Measurements from ENCODE around the gene IL10RA.

IL10RA gene

GRCh38 chr11:118050208-118050891 lies 64.2 kb downstream of the IL10RA start:
- no peak for TF ChIP-seq CTCF (IDR thresholded peaks at IDR 0.05; ENCODE audit: extremely low read depth, missing control alignments)
- DNase-seq (ENCODE audit: low spot score): no peak

Measured in GM20000 (cell line).